K562 (cell line): Measurements from ENCODE around the gene AKAP13. TPM values are rescaled to one million over a fixed set of nuclear protein-coding genes. Genes with fewer than 3 reads are reported as not detected.

Experiments used
- ATAC-seq: fragments of 200-7000 bp; cut with Tn5 transposase; 3 replicates; pipeline ENCODE4 v1.9.1; 2020; ENCODE audit warnings: moderate library complexity
- BruUV-seq: library from RNA; stranded (reverse); fragments of 400-500 nt; replicated peaks from 2 replicates; lab custom pipeline; 2021; lab: Mats Ljungman, UMichigan
- CTCF ChIA-PET: fragments of 300-600 bp; formaldehyde crosslinking; extraction: SDS; loops from one replicate; lab custom pipeline; 2021; ENCODE audit warnings: low intra/inter-chr PET ratio; lab: Yijun Ruan, JAX
- POLR2A ChIA-PET: fragments of 300-600, 350-650 bp; sonication (Branson Sonifier 250); formaldehyde crosslinking; extraction: SDS; loops from one replicate; lab custom pipeline; 2021; ENCODE audit warnings: antibody characterized with exemption, inconsistent platforms; lab: Yijun Ruan, JAX
- DNase-seq, 4 experiments: peaks; one replicate each; pipeline versions ENCODE4 v3.0.0 to v3.0.0-alpha.2; 2011 to 2018; ENCODE audit warnings: low spot score in 3 of 4, mixed read lengths in 3 of 4; ENCODE audit errors: extremely low read depth in 1 of 4
- FAIRE-seq: peaks from 2 replicates; lab custom pipeline; 2011; peaks lifted over from hg19 to GRCh38; lab: Jason Lieb, UNC
- H2AFZ ChIP-seq: 2 replicates; pipeline ENCODE4 v1.6.0; 2011; ENCODE audit warnings: low read depth, low read length, control low read depth, inconsistent platforms
- H3K27ac ChIP-seq: fragments of 200-600 bp; 3 replicates; pipeline ENCODE4 v1.8.0; 2011; ENCODE audit warnings: low read depth, mild to moderate bottlenecking, control low read depth, inconsistent platforms, low read length, moderate library complexity, mixed read lengths; ENCODE audit errors: extremely low read depth
- H3K27me3 ChIP-seq, 2 experiments: fragments of 300-600 bp in 1 of 2; 2 replicates in 1 of 2; 3 replicates in 1 of 2; pipeline versions ENCODE4 v1.6.0 to v1.8.0; 2011; ENCODE audit warnings: inconsistent platforms in 2 of 2, low read length in 2 of 2, mild to moderate bottlenecking in 1 of 2, mixed read lengths in 1 of 2, moderate library complexity in 1 of 2; ENCODE audit not compliant: control insufficient read depth in 2 of 2, insufficient read depth in 2 of 2
- H3K36me3 ChIP-seq: fragments of 300-600 bp; 3 replicates; pipeline ENCODE4 v1.8.0; 2011; ENCODE audit warnings: mild to moderate bottlenecking, low read length, inconsistent platforms; ENCODE audit not compliant: control insufficient read depth, insufficient read depth
- H3K4me1 ChIP-seq, 2 experiments: fragments of 200-600 bp in 1 of 2; replicated peaks in 1 of 2; 2 replicates in 1 of 2; 3 replicates in 1 of 2; pipeline versions ENCODE4 v1.5.1 to v1.8.0; 2011; ENCODE audit warnings: inconsistent platforms in 2 of 2, low read length in 2 of 2, mild to moderate bottlenecking in 1 of 2, mixed read lengths in 1 of 2, moderate library complexity in 1 of 2; ENCODE audit not compliant: control insufficient read depth in 2 of 2, insufficient read depth in 2 of 2
- H3K4me2 ChIP-seq: 2 replicates; pipeline ENCODE4 v1.6.1; 2011; ENCODE audit warnings: low read length, control low read depth, inconsistent platforms, mixed read lengths; ENCODE audit not compliant: insufficient read depth
- H3K4me3 ChIP-seq: fragments of 200-600 bp; sonication (generic), shearing (Covaris generic); 2 replicates; pipeline ENCODE4 v1.5.1; 2016; ENCODE audit warnings: control low read depth, inconsistent platforms
- H3K79me2 ChIP-seq: fragments of 200-600 bp; 3 replicates; pipeline ENCODE4 v1.8.0; 2011; ENCODE audit warnings: low read length, inconsistent platforms; ENCODE audit not compliant: control insufficient read depth, insufficient read depth
- H3K9ac ChIP-seq, 2 experiments: 2 replicates each; pipeline versions ENCODE4 v1.6.0 to v1.6.1; 2011; ENCODE audit warnings: low read depth in 2 of 2, low read length in 2 of 2, control low read depth in 1 of 2, inconsistent platforms in 1 of 2, mild to moderate bottlenecking in 1 of 2, mixed read lengths in 1 of 2; ENCODE audit not compliant: insufficient read depth in 1 of 2
- H3K9me1 ChIP-seq: one replicate; pipeline ENCODE4 v1.6.0; 2011; ENCODE audit warnings: inconsistent platforms, mild to moderate bottlenecking, low read length, moderate library complexity; ENCODE audit not compliant: control insufficient read depth, insufficient read depth
- H3K9me3 ChIP-seq: replicated peaks from 2 replicates; pipeline ENCODE4 v1.5.1; 2011; ENCODE audit warnings: low read depth, low read length, inconsistent platforms; ENCODE audit not compliant: control insufficient read depth, insufficient read depth
- H4K20me1 ChIP-seq: replicated peaks from 2 replicates; pipeline ENCODE4 v1.6.1; 2011; ENCODE audit warnings: low read length, inconsistent platforms, mixed read lengths; ENCODE audit not compliant: control insufficient read depth, insufficient read depth
- FOSL1 ChIP-seq: fragments of 200-800 bp; sonication (Bioruptor generic); conservative IDR thresholded peaks from 2 replicates; pipeline ENCODE4 v1.6.1; 2016; ENCODE audit warnings: missing genetic modification characterization, missing compliant biosample characterization
- GTF2E2 ChIP-seq: fragments of 200-800 bp; sonication (Bioruptor generic); IDR thresholded peaks from 2 replicates; pipeline ENCODE4 v1.6.1; 2016; ENCODE audit warnings: missing genetic modification characterization, missing compliant biosample characterization
- KDM4B ChIP-seq, 2 experiments: fragments of 450-650 bp in 1 of 2; sonication (generic) in 1 of 2; IDR thresholded peaks; 2 replicates each; pipeline ENCODE4 v1.6.1; 2016 to 2017; ENCODE audit warnings: borderline replicate concordance in 2 of 2, antibody characterized with exemption in 1 of 2, low read depth in 1 of 2, mild to moderate bottlenecking in 1 of 2
- RBM15 ChIP-seq: fragments of 200-400 bp; formaldehyde crosslinking; IDR thresholded peaks from 2 replicates; pipeline ENCODE4 v1.6.1; 2018; ENCODE audit warnings: mild to moderate bottlenecking, low read length, moderate library complexity; ENCODE audit not compliant: insufficient read depth
- TCF7 ChIP-seq: sonication (generic); IDR thresholded peaks from 2 replicates; pipeline ENCODE4 v1.6.1; 2016; ENCODE audit warnings: antibody characterized with exemption, borderline replicate concordance
- TGIF2 ChIP-seq: sonication (generic); formaldehyde crosslinking; IDR thresholded peaks from 2 replicates; pipeline ENCODE4 v1.8.1; 2022; ENCODE audit warnings: mild to moderate bottlenecking, missing genetic modification reagents, moderate library complexity
- TRIM24 ChIP-seq, 2 experiments: fragments of 450-650 bp; IDR thresholded peaks; 2 replicates each; pipeline ENCODE4 v1.6.1; 2016
- ZBTB1 ChIP-seq: sonication (generic); formaldehyde crosslinking; IDR thresholded peaks from 2 replicates; pipeline ENCODE4 v1.8.1; 2023; ENCODE audit warnings: missing genetic modification reagents, low read depth, mild to moderate bottlenecking, borderline replicate concordance
- ZC3H11A ChIP-seq: IDR thresholded peaks from 2 replicates; pipeline ENCODE4 v1.6.1; 2012; ENCODE audit warnings: low read depth, low read length, improper control_type of control experiment
- ZNF232 ChIP-seq: sonication (generic); formaldehyde crosslinking; IDR thresholded peaks from 2 replicates; pipeline ENCODE4 v1.8.0; 2022; ENCODE audit warnings: mild to moderate bottlenecking, missing genetic modification reagents
- ZNF354B ChIP-seq: fragments of 250-450 bp; sonication (Bioruptor Pico); IDR thresholded peaks from 2 replicates; pipeline ENCODE4 v1.4.0; 2020
- ZNF551 ChIP-seq: fragments of 250-450 bp; sonication (Bioruptor Pico); IDR thresholded peaks from 2 replicates; pipeline ENCODE4 v1.5.0; 2021; ENCODE audit warnings: mild to moderate bottlenecking, moderate library complexity
- ZNF644 ChIP-seq: fragments of 200-800 bp; sonication (Bioruptor generic); IDR thresholded peaks from 2 replicates; pipeline ENCODE4 v1.6.1; 2016; ENCODE audit warnings: low read depth, missing genetic modification characterization, missing compliant biosample characterization
- WGBS: fragments of 100-300 bp; shearing (Covaris generic); methylation state at CpG from one replicate; pipeline ENCODE4 v1.1.6; 2016; ENCODE audit warnings: low coverage, mixed read lengths; ENCODE audit not compliant: insufficient coverage; ENCODE audit errors: missing lambda C conversion rate; 5-methylcytosine and 5-hydroxymethylcytosine counted together
- in situ Hi-C: fragments of 300-500 bp; cut with MboI; formaldehyde crosslinking; loops from 4 replicates; pipeline ENCODE4 v1.15.0; 2018; ENCODE audit warnings: inconsistent platforms, mixed read lengths
- intact Hi-C: fragments of 100-400 bp; cut with micrococcal nuclease; formaldehyde crosslinking; loops from 2 replicates; pipeline ENCODE4 v1.14.2; 2022
- polyA plus RNA-seq, 8 experiments: library from polyadenylated mRNA; depleted of rRNA in 4 of 8; stranded (reverse) in 5 of 8; unstranded in 3 of 8; fragments of >200 nt; fragmentation: Nextera tagmentation in 2 of 8; fragmentation: Illumina TruSeq in 1 of 8; extraction: Ambion mirVana in 2 of 8; extraction: Trizol in 1 of 8; gene quantifications; 2 replicates each; pipeline versions ENCODE4 v1.2.1 to v1.2.3, GENCODE V29; 2011 to 2014; ENCODE audit warnings: inconsistent platforms in 1 of 8, missing spikeins in 1 of 8
- total RNA-seq, 7 experiments: library from RNA; depleted of rRNA in 6 of 7; stranded (reverse); fragments of >200 nt in 6 of 7; fragmentation: Illumina TruSeq in 2 of 7; extraction: Trizol in 2 of 7; gene quantifications; 2 replicates each; pipeline versions ENCODE4 v1.2.1 to v1.2.3, GENCODE V29; 2011 to 2021; ENCODE audit warnings: low replicate concordance in 1 of 7
- TF ChIP-seq, protein P1 (sequence below): fragments of 250-450 bp; sonication (Bioruptor Pico); IDR thresholded peaks from 2 replicates; pipeline ENCODE4 v1.8.0; 2021; ENCODE audit warnings: moderate library complexity, mild to moderate bottlenecking, inconsistent platforms

The AKAP13 gene
- total and polyA plus RNA-seq, 9 of the 15 experiments (the other 6 are each of a cell fraction or from before 2014, with no cell fraction given), result 0.03 to 1.7 (median 0.42) TPM

DNA sequence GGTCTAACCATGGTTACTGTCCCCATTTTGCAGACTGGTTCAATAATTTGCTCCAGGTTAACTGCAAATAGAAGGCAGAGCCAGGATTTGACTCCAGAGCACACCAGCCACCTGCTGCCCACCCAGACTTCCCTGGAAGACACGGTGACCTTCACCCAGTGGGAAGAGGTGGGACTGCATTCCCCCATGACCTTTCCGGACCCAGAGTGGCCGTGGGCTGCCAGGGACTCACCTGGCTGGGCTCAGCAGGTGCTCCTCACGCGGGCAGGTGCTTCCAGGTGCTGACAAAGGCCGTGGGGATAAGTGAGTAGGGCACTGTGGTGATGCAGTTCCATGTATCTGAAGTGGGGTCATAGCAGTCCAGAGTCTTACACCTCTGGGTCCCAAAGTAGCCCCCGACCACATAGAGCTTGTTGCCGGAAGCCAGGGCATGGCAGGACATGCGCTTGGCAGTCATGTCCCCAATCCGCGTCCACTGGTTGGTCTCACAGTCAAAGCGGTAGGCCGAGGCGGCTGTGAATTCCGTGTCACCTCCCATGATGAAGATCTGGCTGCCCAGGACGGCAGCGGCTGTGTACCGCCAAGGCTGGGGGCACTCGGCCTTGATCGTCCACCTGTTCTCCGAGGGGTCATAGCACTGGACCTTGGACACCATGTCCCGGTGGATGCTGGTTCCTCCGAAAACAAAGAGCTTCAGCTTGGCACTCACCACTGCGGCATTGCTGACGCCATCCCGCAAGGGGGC is 387.6 kb downstream of the AKAP13 start (continued):
- TF ChIP-seq RBM15 (no peak), ZNF551 (CRISPR knock-in tag) (no peak), ZC3H11A (no peak), ZNF354B (CRISPR knock-in tag) (no peak), ZNF232 (CRISPR knock-in tag) (no peak), TGIF2 (CRISPR knock-in tag) (no peak)
- TF ChIP-seq, protein P1, sequence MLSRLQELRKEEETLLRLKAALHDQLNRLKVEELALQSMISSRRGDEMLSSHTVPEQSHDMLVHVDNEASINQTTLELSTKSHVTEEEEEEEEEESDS (CRISPR knock-in tag), result no peak

DNA sequence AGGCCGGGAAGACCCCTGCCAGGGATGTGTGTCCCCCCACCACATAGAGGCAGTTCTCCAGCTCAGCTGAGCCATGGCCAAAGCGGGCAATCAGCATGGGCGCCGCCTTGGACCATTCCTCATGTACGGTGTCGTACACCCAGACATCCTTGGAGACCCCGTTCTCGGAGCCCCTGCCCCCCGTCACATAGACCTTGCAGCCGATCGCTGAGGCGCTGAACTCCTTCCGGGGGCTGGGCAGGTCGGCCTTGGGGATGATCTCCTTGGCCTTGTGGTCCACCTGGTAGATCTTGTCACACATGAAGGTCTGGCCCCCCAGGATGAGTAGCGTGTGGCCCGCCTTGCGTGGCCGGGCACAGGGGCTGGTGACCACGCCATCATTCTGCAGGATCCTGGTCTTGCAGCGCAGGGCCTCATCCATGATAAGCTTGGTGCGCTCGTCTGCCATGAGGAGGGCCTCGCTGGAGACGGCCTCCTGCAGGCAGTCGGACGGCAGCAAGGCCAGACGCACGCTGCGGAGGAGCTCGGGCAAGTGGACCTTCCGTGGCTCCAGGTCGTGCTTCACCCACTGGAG is 388.3 kb downstream of the AKAP13 start:
- H3K36me3 ChIP-seq, result no peaks in the 10 kb centered on the region
- CTCF ChIA-PET, result no interaction called here
- H3K4me3 ChIP-seq, result no peak overlapping the region
- peaks cover 0 to 9% of the 10 kb centered on the region in 2 experiments; a peak in 1 of 5 replicates for H3K4me1 ChIP-seq
- POLR2A ChIA-PET, result interaction anchor here (1.1 to 1.2 kb wide), 2 partner anchors 8 to 9 kb away, joined by 3 to 7 read pairs; no protein-coding TSS in a partner anchor
- H3K27ac ChIP-seq, result no peak overlapping the region
- no peak overlapping the region for H3K9ac ChIP-seq
- no peak overlapping the region for H3K4me2 ChIP-seq
- H3K79me2 ChIP-seq, result no peaks in the 10 kb centered on the region
- peaks cover 7% of the 10 kb centered on the region for H4K20me1 ChIP-seq
- DNase-seq (no peak), FAIRE-seq (no peak), ATAC-seq (no peak)
- no peaks in the 10 kb centered on the region for H3K9me1 ChIP-seq
- intact Hi-C loops, result no loop called here
- TF ChIP-seq KDM4B (IDR thresholded peaks at IDR 0.05; ENCODE audit: borderline replicate concordance in 2 of 2, low read depth in 1 of 2) (no peak), ZBTB1 (no peak), GTF2E2 (tag) (no peak), ZNF644 (tag) (no peak), TRIM24 (IDR thresholded peaks at IDR 0.05) (no peak), FOSL1 (tag) (no peak), TCF7 (no peak)
- no TSS peak for BruUV-seq
- H3K9me3 ChIP-seq, result no peaks in the 10 kb centered on the region
- in situ Hi-C loops, result no loop called here
- no peak overlapping the region for H2AFZ ChIP-seq
- peaks cover 7 to 74% of the 10 kb centered on the region in 2 experiments; a peak in 4 of 5 replicates for H3K27me3 ChIP-seq
- 5% methylated on average over 29 of the region's 32 CpGs for WGBS
